SU-DHL-6 (cell line): Measurements from ENCODE around the gene TENT4A.

Source experiments
- H2AFZ ChIP-seq: fragments of 200-600 bp; sonication (generic); 2 replicates; pipeline ENCODE4 v1.6.1; 2014; ENCODE audit warnings: low read depth, mild to moderate bottlenecking, moderate library complexity, mixed read lengths, antibody characterized with exemption, low read length; ENCODE audit not compliant: severe bottlenecking
- H3F3A ChIP-seq: fragments of 200-600 bp; shearing (Covaris generic); 2 replicates; pipeline ENCODE4 v1.6.0; 2016; ENCODE audit warnings: antibody characterized with exemption, mild to moderate bottlenecking; ENCODE audit not compliant: insufficient read depth
- H3K27ac ChIP-seq: fragments of 200-600 bp; sonication (generic); 2 replicates; pipeline ENCODE4 v1.5.1; 2016; ENCODE audit warnings: low read depth, mild to moderate bottlenecking, low read length, moderate library complexity, mixed read lengths
- H3K27me3 ChIP-seq: fragments of 200-600 bp; sonication (generic), shearing (Covaris generic); 2 replicates; pipeline ENCODE4 v1.6.0; 2014; ENCODE audit warnings: mild to moderate bottlenecking, low read length
- H3K36me3 ChIP-seq: fragments of 200-600 bp; sonication (generic); 2 replicates; pipeline ENCODE4 v1.6.1; 2014; ENCODE audit warnings: mild to moderate bottlenecking, low read length, mixed read lengths
- H3K4me2 ChIP-seq: fragments of 300-600, 200-600 bp; shearing (Covaris generic), sonication (generic); 2 replicates; pipeline ENCODE4 v1.6.0; 2014; ENCODE audit warnings: low read length, low read depth, mild to moderate bottlenecking; ENCODE audit not compliant: poor library complexity, severe bottlenecking
- H3K4me3 ChIP-seq: fragments of 200-600 bp; sonication (generic); 2 replicates; pipeline ENCODE4 v1.5.1; 2014; ENCODE audit warnings: antibody characterized with exemption, low read length, mild to moderate bottlenecking, mixed read lengths; ENCODE audit not compliant: insufficient read depth, poor library complexity, severe bottlenecking
- H3K79me2 ChIP-seq: fragments of 200-600 bp; sonication (generic); 2 replicates; pipeline ENCODE4 v1.6.1; 2014; ENCODE audit warnings: mild to moderate bottlenecking, low read length, moderate library complexity; ENCODE audit not compliant: insufficient read depth
- H3K9ac ChIP-seq: fragments of 200-600 bp; sonication (generic); 2 replicates; pipeline ENCODE4 v1.7.0; 2014; ENCODE audit warnings: mild to moderate bottlenecking, low read length
- H3K9me2 ChIP-seq: fragments of 200-600 bp; sonication (generic); replicated peaks from 2 replicates; pipeline ENCODE4 v1.6.1; 2014; ENCODE audit warnings: low read length; ENCODE audit not compliant: insufficient read depth
- H3K9me3 ChIP-seq: fragments of 200-600 bp; sonication (generic); 2 replicates; pipeline ENCODE4 v1.6.1; 2014; ENCODE audit warnings: low read length, mixed read lengths; ENCODE audit not compliant: insufficient read depth
- H4K20me1 ChIP-seq: fragments of 200-600 bp; sonication (generic); 2 replicates; pipeline ENCODE4 v1.6.1; 2014; ENCODE audit warnings: low read depth, mild to moderate bottlenecking, antibody characterized with exemption, low read length, moderate library complexity, mixed read lengths
- CTCF ChIP-seq: fragments of 200-600 bp; sonication (generic); IDR thresholded peaks from one replicate; pipeline ENCODE4 v1.5.1; 2017; ENCODE audit warnings: antibody characterized with exemption, mild to moderate bottlenecking, low read length, moderate library complexity; ENCODE audit not compliant: insufficient read depth, poor library complexity, severe bottlenecking
- EZH2phosphoT487 ChIP-seq: fragments of 200-600 bp; sonication (generic), shearing (Covaris generic); conservative IDR thresholded peaks from 2 replicates; pipeline ENCODE4 v1.6.1; 2018; ENCODE audit warnings: mild to moderate bottlenecking, antibody characterized with exemption, low read length, moderate library complexity, mixed read lengths

Gene TENT4A

GRCh38 chr5:6715758-6716628, 2.8 kb downstream of the TENT4A start:
- Histone ChIP-seq H4K20me1 (peaks cover 39% of the 10 kb centered on the region), H3K9ac (peak overlapping the region; percentile 60), H3K9me3 (no peaks in the 10 kb centered on the region), H3K36me3 (no peaks in the 10 kb centered on the region), H3K4me2 (peak overlapping the region; percentile 95), H3K79me2 (peaks cover 66% of the 10 kb centered on the region), H2AFZ (no peak overlapping the region), H3K27me3 (no peaks in the 10 kb centered on the region), H3K9me2 (no peaks in the 10 kb centered on the region), H3F3A (peaks cover 29% of the 10 kb centered on the region), H3K27ac (no peak overlapping the region), H3K4me3 (peak overlapping the region; percentile 72)
- TF ChIP-seq EZH2phosphoT487: no peak
- TF ChIP-seq CTCF: no peak

- H3K4me3 ChIP-seq: peak overlapping the region; percentile 72
- peak overlapping the region; percentile 60; the same call in 1 of the 2 replicates for H3K9ac ChIP-seq
- H3K27me3 ChIP-seq: no peaks in the 10 kb centered on the region
- peaks cover 39% of the 10 kb centered on the region for H4K20me1 ChIP-seq
- H3K4me2 ChIP-seq: peak overlapping the region; percentile 95
- H3K27ac ChIP-seq: no peak overlapping the region
- no peak overlapping the region for H2AFZ ChIP-seq
- TF ChIP-seq EZH2phosphoT487: no peak
- no peak for TF ChIP-seq CTCF
- H3K9me3 ChIP-seq: no peaks in the 10 kb centered on the region
- no peaks in the 10 kb centered on the region for H3K9me2 ChIP-seq
- peaks cover 31% of the 10 kb centered on the region for H3F3A ChIP-seq
- H3K79me2 ChIP-seq: peaks cover 73% of the 10 kb centered on the region
- no peaks in the 10 kb centered on the region for H3K36me3 ChIP-seq
Measured at GRCh38 chr5:6716629-6717149, 3.5 kb downstream of the TENT4A start.

GRCh38 chr5:6717247-6717646, 4.0 kb downstream of the TENT4A start:
- Histone ChIP-seq H3K9me3 (no peaks in the 10 kb centered on the region), H3K27me3 (no peaks in the 10 kb centered on the region), H3K9me2 (no peaks in the 10 kb centered on the region), H4K20me1 (peaks cover 39% of the 10 kb centered on the region), H3K36me3 (no peaks in the 10 kb centered on the region), H3K4me2 (peak overlapping the region; percentile 95), H2AFZ (no peak overlapping the region), H3K9ac (peak overlapping the region; percentile 60; the same call in 1 of the 2 replicates), H3K79me2 (peaks cover 78% of the 10 kb centered on the region), H3K27ac (peak overlapping the region; percentile 22; the same call in 1 of the 2 replicates), H3F3A (peaks cover 37% of the 10 kb centered on the region), H3K4me3 (no peak overlapping the region)
- TF ChIP-seq EZH2phosphoT487 (no peak), CTCF (no peak)
